ENCODE data around the gene KAZN.
"Not testable (repeated sequence)": the region's sequence is repeated elsewhere in the genome, so short reads cannot be mapped to it uniquely, and the experiment has no call there.

KAZN gene

GRCh38 chr1:15031251-15031933 lies 432.9 kb downstream of the KAZN start:
- H3K9me3 ChIP-seq (ENCODE audit: control insufficient read depth, low read depth, low read length): no peaks in the 10 kb centered on the region
- no peak overlapping the region for H3K4me3 ChIP-seq (ENCODE audit: low read length)
- no peak overlapping the region for H3K27ac ChIP-seq (ENCODE audit: low read length)
- no peaks in the 10 kb centered on the region for H3K4me1 ChIP-seq (ENCODE audit: control insufficient read depth, low read depth, low read length)
- no peak overlapping the region for H3K9ac ChIP-seq (ENCODE audit: low read length)
- no peaks in the 10 kb centered on the region for H3K27me3 ChIP-seq (ENCODE audit: control insufficient read depth, insufficient read depth, low read length)
- no peaks in the 10 kb centered on the region for H3K36me3 ChIP-seq (ENCODE audit: control insufficient read depth, low read depth, low read length)

GRCh38 chr1:15033264-15033663 lies 434.8 kb downstream of the KAZN start:
- Histone ChIP-seq H3K9me3 (ENCODE audit: control insufficient read depth, low read depth, low read length) (no peaks in the 10 kb centered on the region), H3K4me1 (ENCODE audit: control insufficient read depth, low read depth, low read length) (no peaks in the 10 kb centered on the region), H3K27me3 (ENCODE audit: control insufficient read depth, insufficient read depth, low read length) (no peaks in the 10 kb centered on the region), H3K27ac (ENCODE audit: low read length) (no peak overlapping the region), H3K4me3 (ENCODE audit: low read length) (no peak overlapping the region), H3K36me3 (ENCODE audit: control insufficient read depth, low read depth, low read length) (no peaks in the 10 kb centered on the region), H3K9ac (ENCODE audit: low read length) (no peak overlapping the region)

- Histone ChIP-seq H3K27ac (ENCODE audit: low read length) (no peak overlapping the region), H3K4me3 (ENCODE audit: low read length) (no peak overlapping the region), H3K9ac (ENCODE audit: low read length) (no peak overlapping the region), H3K36me3 (ENCODE audit: control insufficient read depth, low read depth, low read length) (no peaks in the 10 kb centered on the region), H3K9me3 (ENCODE audit: control insufficient read depth, low read depth, low read length) (no peaks in the 10 kb centered on the region), H3K27me3 (ENCODE audit: control insufficient read depth, insufficient read depth, low read length) (no peaks in the 10 kb centered on the region), H3K4me1 (ENCODE audit: control insufficient read depth, low read depth, low read length) (no peaks in the 10 kb centered on the region)
Observed at GRCh38 chr1:15034656-15035055, 436.2 kb downstream of the KAZN start.

GRCh38 chr1:15035236-15035635 lies 436.8 kb downstream of the KAZN start:
- H3K27ac ChIP-seq (ENCODE audit: low read length): no peak overlapping the region
- H3K4me3 ChIP-seq (ENCODE audit: low read length): no peak overlapping the region
- H3K9me3 ChIP-seq (ENCODE audit: control insufficient read depth, low read depth, low read length): no peaks in the 10 kb centered on the region
- H3K9ac ChIP-seq (ENCODE audit: low read length): no peak overlapping the region
- H3K27me3 ChIP-seq (ENCODE audit: control insufficient read depth, insufficient read depth, low read length): no peaks in the 10 kb centered on the region
- no peaks in the 10 kb centered on the region for H3K4me1 ChIP-seq (ENCODE audit: control insufficient read depth, low read depth, low read length)
- H3K36me3 ChIP-seq (ENCODE audit: control insufficient read depth, low read depth, low read length): no peaks in the 10 kb centered on the region

- no peak overlapping the region for H3K9ac ChIP-seq (ENCODE audit: low read length)
- H3K4me1 ChIP-seq (ENCODE audit: control insufficient read depth, low read depth, low read length): no peaks in the 10 kb centered on the region
- no peaks in the 10 kb centered on the region for H3K36me3 ChIP-seq (ENCODE audit: control insufficient read depth, low read depth, low read length)
- H3K9me3 ChIP-seq (ENCODE audit: control insufficient read depth, low read depth, low read length): no peaks in the 10 kb centered on the region
- H3K27ac ChIP-seq (ENCODE audit: low read length): no peak overlapping the region
- no peak overlapping the region for H3K4me3 ChIP-seq (ENCODE audit: low read length)
- no peaks in the 10 kb centered on the region for H3K27me3 ChIP-seq (ENCODE audit: control insufficient read depth, insufficient read depth, low read length)
Observed at GRCh38 chr1:15036101-15036500, 437.6 kb downstream of the KAZN start.

GRCh38 chr1:15038232-15039016 lies 439.9 kb downstream of the KAZN start:
- Histone ChIP-seq H3K27me3 (ENCODE audit: control insufficient read depth, insufficient read depth, low read length) (no peaks in the 10 kb centered on the region), H3K9me3 (ENCODE audit: control insufficient read depth, low read depth, low read length) (no peaks in the 10 kb centered on the region), H3K4me1 (ENCODE audit: control insufficient read depth, low read depth, low read length) (no peaks in the 10 kb centered on the region), H3K27ac (ENCODE audit: low read length) (no peak overlapping the region), H3K4me3 (ENCODE audit: low read length) (no peak overlapping the region), H3K9ac (ENCODE audit: low read length) (no peak overlapping the region), H3K36me3 (ENCODE audit: control insufficient read depth, low read depth, low read length) (no peaks in the 10 kb centered on the region)

- Histone ChIP-seq H3K9me3 (ENCODE audit: control insufficient read depth, low read depth, low read length) (no peaks in the 10 kb centered on the region), H3K27ac (ENCODE audit: low read length) (no peak overlapping the region), H3K4me1 (ENCODE audit: control insufficient read depth, low read depth, low read length) (no peaks in the 10 kb centered on the region), H3K9ac (ENCODE audit: low read length) (no peak overlapping the region), H3K4me3 (ENCODE audit: low read length) (no peak overlapping the region), H3K36me3 (ENCODE audit: control insufficient read depth, low read depth, low read length) (no peaks in the 10 kb centered on the region), H3K27me3 (ENCODE audit: control insufficient read depth, insufficient read depth, low read length) (no peaks in the 10 kb centered on the region)
Observed at GRCh38 chr1:15039017-15039648, 440.6 kb downstream of the KAZN start.

GRCh38 chr1:15039901-15040300 lies 441.4 kb downstream of the KAZN start:
- no peak overlapping the region for H3K9ac ChIP-seq (ENCODE audit: low read length)
- no peaks in the 10 kb centered on the region for H3K4me1 ChIP-seq (ENCODE audit: control insufficient read depth, low read depth, low read length)
- H3K36me3 ChIP-seq (ENCODE audit: control insufficient read depth, low read depth, low read length): no peaks in the 10 kb centered on the region
- H3K27ac ChIP-seq (ENCODE audit: low read length): no peak overlapping the region
- H3K9me3 ChIP-seq (ENCODE audit: control insufficient read depth, low read depth, low read length): no peaks in the 10 kb centered on the region
- no peak overlapping the region for H3K4me3 ChIP-seq (ENCODE audit: low read length)
- H3K27me3 ChIP-seq (ENCODE audit: control insufficient read depth, insufficient read depth, low read length): no peaks in the 10 kb centered on the region

- not testable (repeated sequence) for H3K9ac ChIP-seq (ENCODE audit: low read length); H3K9me3 ChIP-seq (ENCODE audit: control insufficient read depth, low read depth, low read length); H3K4me1 ChIP-seq (ENCODE audit: control insufficient read depth, low read depth, low read length); H3K4me3 ChIP-seq (ENCODE audit: low read length); H3K36me3 ChIP-seq (ENCODE audit: control insufficient read depth, low read depth, low read length); H3K27me3 ChIP-seq (ENCODE audit: control insufficient read depth, insufficient read depth, low read length); H3K27ac ChIP-seq (ENCODE audit: low read length)
Observed at GRCh38 chr1:15040685-15041084, 442.2 kb downstream of the KAZN start.

GRCh38 chr1:15042866-15043265 lies 444.4 kb downstream of the KAZN start:
- no peaks in the 10 kb centered on the region for H3K36me3 ChIP-seq (ENCODE audit: control insufficient read depth, low read depth, low read length)
- H3K27ac ChIP-seq (ENCODE audit: low read length): no peak overlapping the region
- H3K9ac ChIP-seq (ENCODE audit: low read length): no peak overlapping the region

GRCh38 chr1:15043934-15044333 lies 445.4 kb downstream of the KAZN start:
- no peaks in the 10 kb centered on the region for H3K9me3 ChIP-seq (ENCODE audit: control insufficient read depth, low read depth, low read length)
- no peaks in the 10 kb centered on the region for H3K36me3 ChIP-seq (ENCODE audit: control insufficient read depth, low read depth, low read length)
- H3K9ac ChIP-seq (ENCODE audit: low read length): no peak overlapping the region
- no peaks in the 10 kb centered on the region for H3K27me3 ChIP-seq (ENCODE audit: control insufficient read depth, insufficient read depth, low read length)
- H3K4me1 ChIP-seq (ENCODE audit: control insufficient read depth, low read depth, low read length): no peaks in the 10 kb centered on the region
- no peak overlapping the region for H3K27ac ChIP-seq (ENCODE audit: low read length)
- H3K4me3 ChIP-seq (ENCODE audit: low read length): no peak overlapping the region

More at GRCh38 chr1:15042866-15043265, 444.4 kb downstream of the KAZN start:
- Histone ChIP-seq H3K4me3 (ENCODE audit: low read length) (no peak overlapping the region), H3K27me3 (ENCODE audit: control insufficient read depth, insufficient read depth, low read length) (no peaks in the 10 kb centered on the region), H3K9me3 (ENCODE audit: control insufficient read depth, low read depth, low read length) (no peaks in the 10 kb centered on the region), H3K4me1 (ENCODE audit: control insufficient read depth, low read depth, low read length) (no peaks in the 10 kb centered on the region)

All from iPS-18a (cell line).